Smooth muscle cell (in vitro differentiated cells): ENCODE results near the gene COPE. TPM values are rescaled to one million over a fixed set of nuclear protein-coding genes. Genes with fewer than 3 reads are reported as not detected.

Experiments
- DNase-seq: peaks from one replicate; lab custom pipeline; 2025; ENCODE audit not compliant: unreplicated experiment; lab: John Stamatoyannopoulos, UW
- H2AFZ ChIP-seq: fragments of 200-600 bp; sonication (generic); 2 replicates; pipeline ENCODE4 v1.6.0; 2016; ENCODE audit warnings: antibody characterized with exemption, low read depth, mild to moderate bottlenecking
- H3F3A ChIP-seq: fragments of 200-600 bp; sonication (generic); 2 replicates; pipeline ENCODE4 v1.6.0; 2017; ENCODE audit warnings: antibody characterized with exemption, low read depth
- H3K27ac ChIP-seq: fragments of 200-600 bp; sonication (generic); 2 replicates; pipeline ENCODE4 v1.5.1; 2016; ENCODE audit warnings: low read depth, mild to moderate bottlenecking
- H3K27me3 ChIP-seq: fragments of 200-600 bp; sonication (generic); 2 replicates; pipeline ENCODE4 v1.6.1; 2016; ENCODE audit warnings: low read depth, mild to moderate bottlenecking
- H3K36me3 ChIP-seq: fragments of 200-600 bp; sonication (generic); 2 replicates; pipeline ENCODE4 v1.5.1; 2016; ENCODE audit warnings: low read depth
- H3K4me1 ChIP-seq: fragments of 200-600 bp; sonication (generic); 2 replicates; pipeline ENCODE4 v1.5.1; 2016; ENCODE audit warnings: low read depth
- H3K4me2 ChIP-seq: fragments of 200-600 bp; sonication (generic); 2 replicates; pipeline ENCODE4 v1.6.0; 2016; ENCODE audit warnings: mild to moderate bottlenecking
- H3K4me3 ChIP-seq: fragments of 200-600 bp; sonication (generic); 2 replicates; pipeline ENCODE4 v1.5.1; 2016; ENCODE audit warnings: mild to moderate bottlenecking
- H3K79me2 ChIP-seq: fragments of 200-600 bp; sonication (generic); 2 replicates; pipeline ENCODE4 v1.6.0; 2016; ENCODE audit warnings: low read depth, mild to moderate bottlenecking
- H3K9ac ChIP-seq: fragments of 200-600 bp; sonication (generic); 2 replicates; pipeline ENCODE4 v1.6.0; 2016; ENCODE audit warnings: low read depth
- H3K9me3 ChIP-seq: fragments of 200-600 bp; sonication (generic); replicated peaks from 2 replicates; pipeline ENCODE4 v1.5.1; 2016; ENCODE audit warnings: low read depth
- H4K20me1 ChIP-seq: fragments of 200-600 bp; sonication (generic); 2 replicates; pipeline ENCODE4 v1.6.0; 2016; ENCODE audit warnings: low read depth
- WGBS: methylation state at CpG from one replicate; pipeline ENCODE4 v1.1.7; 2016; ENCODE audit warnings: low lambda C conversion rate; 5-methylcytosine and 5-hydroxymethylcytosine counted together
- polyA plus RNA-seq: library from polyadenylated mRNA; unstranded; fragments of >200 nt; fragmentation: Nextera tagmentation; extraction: Ambion mirVana; gene quantifications from 2 replicates; pipeline ENCODE4 v1.2.1, GENCODE V29; 2016
- total RNA-seq: library from RNA; depleted of rRNA; stranded (reverse); fragments of >200 nt; gene quantifications from 2 replicates; pipeline ENCODE4 v1.2.3, GENCODE V29; 2014
- TF ChIP-seq, protein P1 (sequence below): fragments of 200-600 bp; sonication (generic); IDR thresholded peaks from 2 replicates; pipeline ENCODE4 v1.5.1; 2017; ENCODE audit warnings: borderline replicate concordance, mild to moderate bottlenecking, antibody characterized with exemption; ENCODE audit not compliant: insufficient read depth, poor library complexity, severe bottlenecking

COPE gene
- total and polyA plus RNA-seq, 2 experiments from 2014 or later: 236 to 497 TPM

DNA sequence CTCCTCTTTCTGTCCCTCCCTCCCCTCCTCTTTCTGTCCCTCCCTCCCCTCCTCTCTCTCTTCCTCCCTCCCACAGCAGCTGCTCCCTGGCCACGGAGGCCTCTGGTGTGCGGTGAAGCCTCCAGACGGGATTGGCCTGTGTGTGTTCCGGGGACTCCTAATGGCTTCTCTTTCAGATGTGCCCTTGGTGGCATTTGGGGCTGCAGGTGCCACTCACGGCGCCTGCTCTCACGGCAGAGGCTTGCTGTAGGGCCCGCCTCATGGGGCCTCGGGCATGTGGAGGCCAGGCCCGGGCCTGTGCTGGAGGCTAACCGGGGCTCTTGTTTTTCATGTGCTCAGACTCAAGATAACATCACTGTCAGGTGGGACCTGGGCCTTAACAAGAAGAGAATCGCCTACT is 66.5 kb downstream of the COPE start:
- peaks cover 18% of the 10 kb centered on the region for H3F3A ChIP-seq

DNA sequence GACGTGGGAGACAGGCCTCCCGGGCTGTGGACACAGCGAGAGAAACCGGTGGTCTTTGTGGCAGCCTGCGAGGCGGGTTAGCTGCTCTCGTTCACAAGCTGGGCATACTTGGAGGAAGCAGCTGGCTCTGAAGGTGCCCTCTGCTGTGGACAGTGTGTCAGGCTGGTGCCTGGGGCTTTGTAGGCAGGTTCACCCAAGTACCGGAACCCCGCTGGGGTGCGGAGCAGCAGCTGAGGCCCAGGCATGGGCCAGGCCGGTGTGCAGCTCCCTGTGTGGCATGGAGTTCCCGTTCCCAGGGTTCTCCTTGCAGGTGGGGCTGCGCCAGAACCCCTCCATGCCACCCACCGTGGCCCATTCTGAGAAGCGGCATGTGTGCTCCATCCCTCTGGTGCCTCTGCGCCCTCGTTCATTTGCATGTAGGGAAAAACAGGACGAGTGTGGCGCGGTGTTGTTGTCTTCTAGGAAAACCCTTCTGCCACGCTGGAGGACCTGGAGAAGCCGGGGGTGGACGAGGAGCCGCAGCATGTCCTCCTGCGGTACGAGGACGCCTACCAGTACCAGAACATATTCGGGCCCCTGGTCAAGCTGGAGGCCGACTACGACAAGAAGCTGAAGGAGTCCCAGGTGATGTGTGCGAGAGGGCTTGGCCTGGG is 67.4 kb downstream of the COPE start:
- Histone ChIP-seq H3K79me2 (peaks cover 43% of the 10 kb centered on the region), H3K9ac (no peak overlapping the region), H3K4me3 (no peak overlapping the region), H3K4me1 (no peaks in the 10 kb centered on the region), H3K27ac (no peak overlapping the region), H3K36me3 (no peaks in the 10 kb centered on the region), H3K9me3 (no peaks in the 10 kb centered on the region), H4K20me1 (peaks cover 90% of the 10 kb centered on the region), H3F3A (peaks cover 18% of the 10 kb centered on the region), H3K4me2 (no peak overlapping the region), H2AFZ (no peak overlapping the region), H3K27me3 (no peaks in the 10 kb centered on the region)
- TF ChIP-seq, protein P1, sequence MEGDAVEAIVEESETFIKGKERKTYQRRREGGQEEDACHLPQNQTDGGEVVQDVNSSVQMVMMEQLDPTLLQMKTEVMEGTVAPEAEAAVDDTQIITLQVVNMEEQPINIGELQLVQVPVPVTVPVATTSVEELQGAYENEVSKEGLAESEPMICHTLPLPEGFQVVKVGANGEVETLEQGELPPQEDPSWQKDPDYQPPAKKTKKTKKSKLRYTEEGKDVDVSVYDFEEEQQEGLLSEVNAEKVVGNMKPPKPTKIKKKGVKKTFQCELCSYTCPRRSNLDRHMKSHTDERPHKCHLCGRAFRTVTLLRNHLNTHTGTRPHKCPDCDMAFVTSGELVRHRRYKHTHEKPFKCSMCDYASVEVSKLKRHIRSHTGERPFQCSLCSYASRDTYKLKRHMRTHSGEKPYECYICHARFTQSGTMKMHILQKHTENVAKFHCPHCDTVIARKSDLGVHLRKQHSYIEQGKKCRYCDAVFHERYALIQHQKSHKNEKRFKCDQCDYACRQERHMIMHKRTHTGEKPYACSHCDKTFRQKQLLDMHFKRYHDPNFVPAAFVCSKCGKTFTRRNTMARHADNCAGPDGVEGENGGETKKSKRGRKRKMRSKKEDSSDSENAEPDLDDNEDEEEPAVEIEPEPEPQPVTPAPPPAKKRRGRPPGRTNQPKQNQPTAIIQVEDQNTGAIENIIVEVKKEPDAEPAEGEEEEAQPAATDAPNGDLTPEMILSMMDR: no peak
- DNase-seq: no peak
- WGBS: 99% methylated on average over 31 of the region's 31 CpGs

More for the DNA sequence above, 66.5 kb downstream of the COPE start:
- no peak overlapping the region for H3K4me2 ChIP-seq
- WGBS: 84% methylated on average over 10 of the region's 12 CpGs
- H3K4me1 ChIP-seq: no peaks in the 10 kb centered on the region
- H3K79me2 ChIP-seq: peaks cover 37% of the 10 kb centered on the region
- no peak overlapping the region for H3K9ac ChIP-seq
- DNase-seq: no peak
- H4K20me1 ChIP-seq: peaks cover 88% of the 10 kb centered on the region
- TF ChIP-seq, protein P1: no peak
- H3K9me3 ChIP-seq: no peaks in the 10 kb centered on the region
- H3K36me3 ChIP-seq: no peaks in the 10 kb centered on the region
- H3K4me3 ChIP-seq: no peak overlapping the region
- no peak overlapping the region for H2AFZ ChIP-seq
- no peaks in the 10 kb centered on the region for H3K27me3 ChIP-seq
- H3K27ac ChIP-seq: no peak overlapping the region

DNA sequence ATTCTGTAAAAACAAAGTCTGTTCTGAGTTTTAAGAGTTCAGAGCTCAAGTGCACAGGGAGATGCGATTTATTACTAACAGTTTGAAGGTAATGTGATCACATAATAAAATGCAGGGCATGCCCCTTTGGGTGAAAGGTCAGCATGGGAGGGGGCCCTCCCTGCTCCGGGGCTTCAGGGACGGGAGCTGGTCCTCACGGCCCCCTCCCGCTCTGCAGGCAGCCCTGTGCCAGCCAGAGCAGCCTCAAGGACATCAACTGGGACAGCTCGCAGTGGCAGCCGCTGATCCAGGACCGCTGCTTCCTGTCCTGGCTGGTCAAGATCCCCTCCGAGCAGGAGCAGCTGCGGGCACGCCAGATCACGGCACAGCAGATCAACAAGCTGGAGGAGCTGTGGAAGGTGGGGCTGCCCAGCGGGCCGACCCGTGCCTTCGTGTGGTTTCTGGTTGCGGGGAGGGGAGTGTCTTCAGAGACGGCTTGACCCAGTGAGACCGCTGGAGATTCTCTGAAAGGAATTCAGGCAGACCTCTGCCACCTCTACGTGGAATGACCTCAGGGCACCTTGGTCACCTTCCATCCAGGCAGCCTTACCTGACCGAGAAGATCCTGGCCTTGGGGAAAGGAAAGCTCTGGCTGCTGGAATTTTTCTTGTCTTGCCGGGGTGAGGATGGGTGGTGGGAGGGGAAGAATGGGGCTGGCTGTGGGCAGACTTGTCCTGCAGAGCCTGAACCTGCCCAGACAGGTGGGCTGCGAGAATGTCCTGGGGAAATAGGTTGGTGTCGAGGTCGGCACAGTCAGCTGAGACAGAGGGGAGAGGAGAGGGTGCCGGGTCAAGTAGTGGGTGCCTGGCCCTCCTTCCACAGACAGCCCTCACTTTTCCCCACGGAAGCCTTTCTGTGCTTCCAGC is 68.5 kb downstream of the COPE start:
- no peak overlapping the region for H3K4me2 ChIP-seq
- H3F3A ChIP-seq: peaks cover 18% of the 10 kb centered on the region
- peak overlapping the region; percentile 59 for H3K27ac ChIP-seq
- H3K79me2 ChIP-seq: peaks cover 53% of the 10 kb centered on the region
- TF ChIP-seq, protein P1: no peak
- H3K27me3 ChIP-seq: no peaks in the 10 kb centered on the region
- H3K9me3 ChIP-seq: no peaks in the 10 kb centered on the region
- H3K4me3 ChIP-seq: no peak overlapping the region
- no peak overlapping the region for H2AFZ ChIP-seq
- H3K9ac ChIP-seq: no peak overlapping the region
- no peaks in the 10 kb centered on the region for H3K4me1 ChIP-seq
- no peaks in the 10 kb centered on the region for H3K36me3 ChIP-seq
- H4K20me1 ChIP-seq: peaks cover 90% of the 10 kb centered on the region
- DNase-seq: no peak
- 89% methylated on average over 26 of the region's 27 CpGs for WGBS
